Hematopoietic multipotent progenitor cell treated with erythropoietin and hydrocortisone succinate and interleukin-3 and kit ligand, for 15 days (in vitro differentiated cells): Measurements from ENCODE around the gene TBX2.

ENCODE experiments used
- DNase-seq: peaks from one replicate; pipeline ENCODE4 v3.0.0-alpha.2; 2015; ENCODE audit warnings: low spot score

The TBX2 gene

GRCh38 chr17:61368832-61369450 is 30.7 kb upstream of the TBX2 start:
- DNase-seq, result no peak

DNA sequence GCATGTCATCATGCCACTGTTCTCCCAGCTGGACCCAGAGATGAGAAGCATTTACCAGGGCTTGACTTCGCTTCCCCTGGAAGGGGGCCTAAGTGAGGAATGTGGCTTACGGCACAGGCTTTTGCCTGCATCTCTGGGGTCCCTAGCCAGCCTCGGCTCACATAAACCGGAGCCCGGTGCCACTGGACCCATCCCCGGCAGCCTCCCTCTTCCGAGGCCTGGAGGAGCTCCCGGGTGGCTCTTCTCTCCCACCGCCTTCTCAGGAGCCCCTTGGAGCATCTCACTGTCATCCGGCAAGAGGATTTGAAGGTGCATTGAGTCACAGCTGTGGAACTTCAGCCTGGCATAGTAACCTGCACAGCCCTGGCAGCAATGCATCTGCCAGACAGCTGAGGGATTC is 29.9 kb upstream of the TBX2 start:
- no peak for DNase-seq

GRCh38 chr17:61371179-61371578 is 28.5 kb upstream of the TBX2 start:
- DNase-seq, result no peak

- DNase-seq, result no peak
Observed at GRCh38 chr17:61371606-61372005, 28.0 kb upstream of the TBX2 start.

DNA sequence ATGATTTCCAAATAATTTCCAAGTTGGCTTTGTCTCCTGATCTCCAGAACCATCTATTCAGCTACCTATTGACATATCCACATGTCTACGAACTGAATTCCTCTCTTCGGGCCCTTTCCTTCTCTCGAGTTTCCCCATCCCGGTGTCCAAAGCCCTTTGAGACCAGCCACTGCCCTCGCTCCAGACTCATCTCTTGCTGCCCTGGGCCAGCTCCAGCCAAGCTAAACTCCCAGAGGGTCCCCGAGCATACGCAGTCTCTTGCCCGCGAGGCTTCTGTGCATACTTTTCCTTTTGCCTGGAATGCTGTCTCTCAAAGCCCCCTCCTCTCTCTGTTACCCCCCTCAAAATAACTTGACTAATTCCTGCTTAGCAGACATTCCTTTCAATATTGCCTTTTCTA is 27.2 kb upstream of the TBX2 start:
- DNase-seq, result no peak

- no peak for DNase-seq
Observed at GRCh38 chr17:61376931-61377838, 22.5 kb upstream of the TBX2 start.

DNA sequence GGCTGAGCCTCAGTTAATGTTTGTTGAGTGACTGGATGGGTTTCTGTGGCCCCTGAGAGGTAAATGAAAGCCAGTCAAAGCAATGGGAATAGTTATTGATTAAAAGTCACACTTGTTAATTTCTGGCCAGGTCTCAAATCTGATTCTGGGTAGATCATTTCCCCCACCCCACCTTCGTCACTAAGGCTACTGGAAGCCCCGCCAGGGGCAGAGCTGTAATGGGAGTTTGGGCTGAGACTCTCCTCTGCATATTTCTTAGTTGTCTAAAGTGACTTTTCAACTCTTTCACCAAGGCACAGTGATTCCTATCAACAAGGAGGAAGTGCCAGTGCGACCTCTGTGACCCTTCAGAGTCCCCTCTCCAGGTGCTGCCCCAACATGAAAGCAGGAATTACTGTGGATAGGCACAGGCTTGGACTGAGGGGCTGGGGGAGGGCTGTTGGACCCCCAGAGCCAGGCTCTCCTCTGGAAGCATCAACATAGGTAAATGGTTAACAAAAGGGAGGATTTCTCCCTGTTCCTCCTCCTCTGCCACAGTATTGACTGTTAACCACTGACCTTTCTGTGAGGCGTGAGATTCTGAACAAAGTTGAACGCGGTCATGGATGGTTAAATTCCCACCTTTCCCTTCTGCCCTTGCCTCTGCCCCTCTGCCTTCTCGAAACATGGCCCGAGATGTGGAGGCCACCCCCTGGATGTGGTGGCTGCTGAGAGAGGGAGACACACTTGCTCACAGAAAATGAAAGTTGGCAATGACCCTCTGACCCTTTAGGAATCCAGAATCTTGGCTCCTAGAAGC is 20.8 kb upstream of the TBX2 start:
- DNase-seq, result no peak

GRCh38 chr17:61379457-61380216 is 20.0 kb upstream of the TBX2 start:
- no peak for DNase-seq

DNA sequence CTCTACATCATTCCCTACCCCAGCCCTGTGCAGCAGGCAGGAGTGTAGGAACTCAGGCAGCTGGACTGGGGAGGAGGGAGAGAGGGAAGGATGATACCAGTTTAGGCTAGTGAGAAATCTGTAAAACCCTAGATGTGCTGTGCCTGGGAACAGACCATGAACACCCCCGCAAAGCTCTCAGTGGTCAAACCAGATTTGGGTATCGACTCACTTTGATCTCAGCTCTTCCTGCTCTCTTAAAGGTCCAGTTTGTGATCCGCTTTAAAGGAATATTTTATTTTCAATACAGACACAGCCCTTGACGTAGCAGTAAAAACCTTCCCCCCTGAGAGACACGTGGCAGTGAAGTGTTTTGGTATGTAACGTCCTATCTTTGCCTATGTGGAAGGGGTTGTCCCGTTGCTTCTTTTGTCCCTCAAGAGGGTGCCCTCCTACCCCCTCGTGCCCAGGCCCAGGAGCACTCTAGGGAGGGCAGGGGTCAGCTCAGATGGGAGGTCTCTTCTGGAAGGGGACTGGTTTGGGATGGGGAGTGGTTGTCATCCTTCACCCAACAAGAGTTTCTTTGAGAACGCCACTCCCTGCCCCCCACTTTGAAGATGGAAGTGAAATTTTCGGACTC is 19.3 kb upstream of the TBX2 start:
- DNase-seq, result no peak

GRCh38 chr17:61380836-61381525 is 18.7 kb upstream of the TBX2 start:
- no peak for DNase-seq

DNA sequence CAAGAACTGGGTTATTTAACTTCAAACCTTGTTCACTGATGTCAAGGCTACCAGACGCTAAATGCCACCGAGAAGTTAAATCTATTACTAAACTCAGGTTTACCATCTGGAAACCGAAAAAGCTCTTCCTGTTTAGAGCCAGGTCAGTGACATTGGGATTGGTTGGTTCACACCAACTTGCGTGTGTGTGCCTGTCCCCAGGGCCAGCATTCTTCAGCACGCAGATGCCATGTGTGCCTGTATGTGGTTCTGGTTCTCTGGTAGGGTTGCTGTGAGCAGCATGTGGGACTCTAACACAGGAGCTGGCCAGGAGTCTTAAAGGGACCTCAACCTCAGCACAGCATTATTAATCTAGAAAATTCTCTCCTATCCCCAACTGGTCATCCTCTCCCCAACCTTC is 18.1 kb upstream of the TBX2 start:
- DNase-seq, result no peak

DNA sequence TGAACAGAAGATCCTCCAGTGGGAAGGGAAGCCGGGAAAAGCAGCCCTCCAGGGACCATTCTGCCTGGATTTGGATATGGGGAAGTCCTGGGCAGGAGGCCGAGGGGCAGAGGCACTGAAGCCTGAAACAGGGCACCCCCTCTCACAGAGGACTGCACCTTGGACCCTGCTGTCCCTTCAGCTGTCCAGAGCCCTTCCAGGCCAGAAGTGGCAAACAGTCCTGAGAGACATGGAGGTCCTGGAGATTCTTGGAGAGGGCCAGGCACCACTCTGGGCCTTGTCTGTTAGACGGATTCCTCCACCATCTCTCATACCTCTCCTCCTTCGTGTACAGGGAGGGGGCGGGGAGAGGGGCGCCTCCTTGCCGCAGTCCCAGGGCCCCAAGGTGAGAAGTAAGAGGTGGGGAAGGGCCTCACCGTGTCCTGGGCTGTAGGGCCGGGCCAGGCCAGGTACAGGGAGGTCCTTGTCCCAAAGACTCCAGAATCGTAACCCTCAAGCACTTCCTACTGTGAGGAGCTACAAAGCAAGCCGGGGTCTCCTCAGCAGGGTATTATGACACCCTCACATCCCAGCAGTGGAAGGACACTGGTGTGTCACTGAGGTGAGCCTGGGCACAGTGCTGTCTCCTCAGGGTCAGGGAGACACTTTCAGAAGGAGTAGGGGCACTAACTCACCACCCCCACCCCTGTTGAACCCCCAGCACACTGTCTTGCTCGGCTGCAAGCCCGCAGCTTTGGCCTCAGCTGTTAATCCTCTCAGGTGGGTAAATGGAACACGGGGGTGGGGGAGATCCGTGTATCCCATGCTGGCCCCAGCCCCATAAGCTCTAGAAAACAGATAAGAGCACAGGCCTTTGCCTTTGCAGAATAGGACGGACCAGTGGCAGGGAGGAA is 16.6 kb upstream of the TBX2 start:
- no peak for DNase-seq

DNA sequence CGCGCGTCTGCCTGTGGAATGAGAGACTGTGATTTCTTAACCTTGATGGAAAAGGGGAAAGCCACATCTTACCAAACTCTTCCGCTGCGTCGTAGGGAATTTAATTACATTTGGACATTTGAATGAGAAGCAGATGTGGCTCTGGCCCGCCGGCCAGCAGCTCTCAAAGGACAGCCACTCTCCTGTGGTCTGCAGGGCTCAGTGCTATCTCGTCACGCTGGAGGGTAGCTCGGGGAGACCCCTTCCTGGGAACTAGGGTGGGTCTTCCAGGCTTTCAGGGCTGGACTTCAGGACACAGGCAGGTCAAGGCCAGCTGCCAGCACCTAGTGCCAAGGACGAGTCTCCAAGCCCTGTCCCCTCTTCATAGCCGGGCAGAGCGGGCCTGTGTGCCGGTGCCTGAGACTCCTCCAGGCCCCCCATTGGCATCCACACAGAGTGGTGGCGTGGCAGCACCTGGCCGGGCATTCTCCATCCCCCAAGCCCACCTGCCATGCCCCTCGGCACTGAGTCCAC is 15.9 kb upstream of the TBX2 start:
- no peak for DNase-seq

- DNase-seq, result no peak
Observed at GRCh38 chr17:61384354-61384691, 15.3 kb upstream of the TBX2 start.

GRCh38 chr17:61384692-61385576 is 14.7 kb upstream of the TBX2 start:
- DNase-seq, result no peak

DNA sequence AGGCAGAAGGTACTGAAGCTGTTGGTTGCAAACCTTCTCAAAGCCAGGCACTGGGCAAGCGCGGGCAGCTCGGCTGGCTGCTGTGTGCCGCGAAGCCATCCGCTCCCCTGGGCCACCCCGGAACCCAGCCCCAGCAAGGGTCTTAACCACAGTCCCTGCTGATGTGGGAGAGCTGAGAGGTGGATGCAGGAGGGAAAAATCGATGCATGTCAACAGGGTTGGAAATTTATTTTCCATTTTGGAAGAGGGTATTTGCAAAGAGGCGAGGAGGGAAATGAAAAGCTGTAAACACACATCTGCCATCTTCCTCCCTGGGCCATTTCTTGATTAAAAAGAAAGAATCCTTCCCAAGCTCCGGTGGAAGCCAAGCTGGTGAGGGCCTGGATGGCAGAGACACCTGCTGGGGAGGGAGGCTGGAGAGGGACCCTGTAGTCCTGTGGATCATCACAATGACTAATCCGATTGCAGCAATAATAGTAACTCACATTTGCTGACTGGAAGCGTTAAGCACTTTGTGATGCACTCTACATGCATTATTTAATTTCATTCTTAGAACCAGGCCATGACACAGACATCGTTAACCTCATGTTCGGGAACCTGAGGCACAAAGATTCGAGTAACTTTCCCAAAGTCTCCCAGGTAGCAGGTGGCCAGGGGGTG is 13.9 kb upstream of the TBX2 start:
- no peak for DNase-seq

DNA sequence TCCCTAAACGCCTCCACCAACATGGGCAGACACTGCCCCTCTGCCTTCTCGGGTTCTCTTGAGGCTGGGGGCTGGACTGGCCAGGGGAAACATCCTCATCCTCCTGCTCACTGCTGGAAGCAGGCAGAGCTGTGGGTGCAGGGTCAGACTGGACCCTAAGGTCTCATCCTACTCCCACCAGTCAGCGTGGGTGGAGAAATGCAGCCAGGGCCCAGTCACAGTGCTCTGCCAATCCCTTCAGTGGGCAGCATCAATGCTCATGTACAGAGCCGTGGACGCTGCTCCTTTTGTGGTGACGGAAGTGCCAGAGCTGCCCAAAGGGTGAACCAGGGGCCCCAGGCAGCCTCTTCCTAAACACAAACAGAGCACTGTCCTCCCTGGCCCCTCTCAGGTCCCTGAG is 13.4 kb upstream of the TBX2 start:
- no peak for DNase-seq

GRCh38 chr17:61387011-61387410 is 12.6 kb upstream of the TBX2 start:
- no peak for DNase-seq
